Measurements from ENCODE around the gene TSTD1.

DNA sequence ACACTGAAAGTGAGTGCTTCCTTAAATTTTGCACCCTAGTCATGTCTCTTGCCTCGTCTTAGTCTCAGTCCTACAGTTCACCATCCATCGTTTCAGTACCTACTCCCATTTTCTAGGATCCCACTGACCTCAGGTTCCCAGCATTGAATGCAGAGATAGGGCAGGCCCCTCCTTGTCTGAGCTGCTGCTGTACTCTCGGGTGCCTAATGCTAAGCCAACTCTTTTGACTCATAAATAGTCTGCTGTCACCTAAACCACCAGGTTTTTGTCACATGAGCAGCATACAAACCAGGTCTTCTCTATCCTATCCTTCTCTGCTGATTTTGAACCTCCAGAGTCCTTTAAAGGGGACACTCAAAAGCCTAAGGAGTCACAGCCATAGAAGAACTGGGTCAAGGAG lies 27.9 kb upstream of the TSTD1 start:
- TF ChIP-seq, protein P1, sequence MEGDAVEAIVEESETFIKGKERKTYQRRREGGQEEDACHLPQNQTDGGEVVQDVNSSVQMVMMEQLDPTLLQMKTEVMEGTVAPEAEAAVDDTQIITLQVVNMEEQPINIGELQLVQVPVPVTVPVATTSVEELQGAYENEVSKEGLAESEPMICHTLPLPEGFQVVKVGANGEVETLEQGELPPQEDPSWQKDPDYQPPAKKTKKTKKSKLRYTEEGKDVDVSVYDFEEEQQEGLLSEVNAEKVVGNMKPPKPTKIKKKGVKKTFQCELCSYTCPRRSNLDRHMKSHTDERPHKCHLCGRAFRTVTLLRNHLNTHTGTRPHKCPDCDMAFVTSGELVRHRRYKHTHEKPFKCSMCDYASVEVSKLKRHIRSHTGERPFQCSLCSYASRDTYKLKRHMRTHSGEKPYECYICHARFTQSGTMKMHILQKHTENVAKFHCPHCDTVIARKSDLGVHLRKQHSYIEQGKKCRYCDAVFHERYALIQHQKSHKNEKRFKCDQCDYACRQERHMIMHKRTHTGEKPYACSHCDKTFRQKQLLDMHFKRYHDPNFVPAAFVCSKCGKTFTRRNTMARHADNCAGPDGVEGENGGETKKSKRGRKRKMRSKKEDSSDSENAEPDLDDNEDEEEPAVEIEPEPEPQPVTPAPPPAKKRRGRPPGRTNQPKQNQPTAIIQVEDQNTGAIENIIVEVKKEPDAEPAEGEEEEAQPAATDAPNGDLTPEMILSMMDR (IDR thresholded peaks at IDR 0.05; ENCODE audit: insufficient read depth, low read depth, low read length), result no peak
- no peak for TF ChIP-seq EZH2 (IDR thresholded peaks at IDR 0.05; ENCODE audit: insufficient read depth, low read length)
